G401.6 (cell line): Measurements from ENCODE around the gene NAT8.
"Not testable (repeated sequence)": the region's sequence is repeated elsewhere in the genome, so short reads cannot be mapped to it uniquely, and the experiment has no call there.

Experiments
- FAIRE-seq: peaks from 2 replicates; lab custom pipeline; 2012; peaks lifted over from hg19 to GRCh38; lab: Jason Lieb, UNC

The NAT8 gene

GRCh38 chr2:73642338-73643018, at the start of gene NAT8:
TSS of gene NAT8 (minus strand) at chr2:73642422. CDS start at chr2:73641628, 794 bp downstream.
- FAIRE-seq, result no peak

- FAIRE-seq, result peak; percentile 85
Observed at GRCh38 chr2:73690372-73691088, 48.3 kb upstream of the NAT8 start.

GRCh38 chr2:73688494-73688893, 46.3 kb upstream of the NAT8 start:
- FAIRE-seq, result not testable (repeated sequence)

GRCh38 chr2:73685764-73686438, 43.7 kb upstream of the NAT8 start:
- FAIRE-seq, result no peak

GRCh38 chr2:73684905-73685304, 42.7 kb upstream of the NAT8 start:
- FAIRE-seq, result not testable (repeated sequence)

GRCh38 chr2:73684325-73684724, 42.1 kb upstream of the NAT8 start:
- FAIRE-seq, result not testable (repeated sequence)

- FAIRE-seq, result not testable (repeated sequence)
Observed at GRCh38 chr2:73679951-73680571, 37.8 kb upstream of the NAT8 start.

DNA sequence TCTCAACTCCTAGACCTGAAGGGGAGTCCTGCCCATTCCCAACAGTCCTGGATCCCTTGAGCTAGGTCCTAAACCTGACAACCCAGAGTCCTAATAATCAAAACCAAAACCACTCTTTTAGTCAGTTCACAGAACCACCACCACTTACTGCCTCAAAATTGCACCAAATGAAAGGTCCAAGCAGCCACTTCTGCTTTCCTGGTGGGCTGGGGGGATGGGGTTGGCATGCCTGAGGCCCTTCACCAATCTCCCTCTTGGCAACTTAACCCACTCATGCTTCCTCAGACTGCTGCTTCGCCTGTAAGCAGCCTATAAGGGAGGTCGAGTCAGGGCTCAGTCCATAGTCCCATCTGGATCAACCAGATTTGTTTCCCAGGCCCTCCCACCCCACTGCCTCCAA, 37.0 kb upstream of the NAT8 start:
- not testable (repeated sequence) for FAIRE-seq

DNA sequence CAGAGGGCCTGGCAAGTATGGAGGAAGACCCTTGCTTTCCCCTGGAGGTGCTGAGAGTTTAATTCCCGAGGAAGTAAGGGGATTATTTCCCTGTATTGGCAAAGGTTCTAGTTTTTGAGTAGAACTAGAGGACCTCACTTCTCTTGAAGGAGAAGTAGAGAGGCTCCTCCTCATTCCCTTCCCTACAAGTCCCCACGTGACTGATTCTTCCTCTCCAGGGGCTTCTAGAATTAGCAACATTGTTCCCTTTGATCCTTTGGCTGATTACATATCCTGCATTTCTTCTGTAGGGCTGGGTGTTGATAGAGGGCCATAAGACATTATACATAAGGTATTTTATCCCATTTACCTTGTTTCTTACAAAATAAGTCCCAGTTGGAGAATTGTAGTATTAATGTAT, 35.8 kb upstream of the NAT8 start:
- not testable (repeated sequence) for FAIRE-seq

- FAIRE-seq, result not testable (repeated sequence)
Observed at GRCh38 chr2:73676211-73676610, 34.0 kb upstream of the NAT8 start.

GRCh38 chr2:73674696-73675157, 32.5 kb upstream of the NAT8 start:
- FAIRE-seq, result not testable (repeated sequence)

DNA sequence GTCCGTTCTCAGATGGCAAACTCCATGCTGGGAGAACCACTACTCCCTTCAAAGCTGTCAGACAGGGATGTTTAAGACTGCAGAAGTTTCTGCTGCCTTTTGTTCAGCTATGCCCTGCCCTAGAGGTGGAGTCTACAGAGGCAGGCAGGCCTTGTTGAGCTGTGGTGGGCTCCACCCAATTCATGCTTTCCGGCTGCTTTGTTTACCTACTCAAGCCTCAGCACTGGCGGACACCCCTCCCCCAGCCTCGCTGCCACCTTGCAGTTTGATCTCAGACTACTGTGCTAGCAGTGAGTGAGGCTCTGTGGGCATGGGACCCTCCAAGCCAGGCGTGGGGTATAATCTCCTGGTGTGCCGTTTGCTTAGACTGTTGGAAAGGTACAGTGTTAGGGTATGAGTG, 27.8 kb upstream of the NAT8 start:
- FAIRE-seq, result not testable (repeated sequence)

GRCh38 chr2:73667239-73667638, 25.0 kb upstream of the NAT8 start:
- FAIRE-seq, result not testable (repeated sequence)

- FAIRE-seq, result no peak
Observed at GRCh38 chr2:73654175-73654574, 12.0 kb upstream of the NAT8 start.

GRCh38 chr2:73652348-73652747, 10.1 kb upstream of the NAT8 start:
- FAIRE-seq, result no peak

- no peak for FAIRE-seq
Observed at GRCh38 chr2:73651591-73652230, 9.5 kb upstream of the NAT8 start.

- not testable (repeated sequence) for FAIRE-seq
Observed at GRCh38 chr2:73647690-73648089, 5.5 kb upstream of the NAT8 start.

GRCh38 chr2:73641767-73642062, 507 bp downstream of the NAT8 start:
- no peak for FAIRE-seq

DNA sequence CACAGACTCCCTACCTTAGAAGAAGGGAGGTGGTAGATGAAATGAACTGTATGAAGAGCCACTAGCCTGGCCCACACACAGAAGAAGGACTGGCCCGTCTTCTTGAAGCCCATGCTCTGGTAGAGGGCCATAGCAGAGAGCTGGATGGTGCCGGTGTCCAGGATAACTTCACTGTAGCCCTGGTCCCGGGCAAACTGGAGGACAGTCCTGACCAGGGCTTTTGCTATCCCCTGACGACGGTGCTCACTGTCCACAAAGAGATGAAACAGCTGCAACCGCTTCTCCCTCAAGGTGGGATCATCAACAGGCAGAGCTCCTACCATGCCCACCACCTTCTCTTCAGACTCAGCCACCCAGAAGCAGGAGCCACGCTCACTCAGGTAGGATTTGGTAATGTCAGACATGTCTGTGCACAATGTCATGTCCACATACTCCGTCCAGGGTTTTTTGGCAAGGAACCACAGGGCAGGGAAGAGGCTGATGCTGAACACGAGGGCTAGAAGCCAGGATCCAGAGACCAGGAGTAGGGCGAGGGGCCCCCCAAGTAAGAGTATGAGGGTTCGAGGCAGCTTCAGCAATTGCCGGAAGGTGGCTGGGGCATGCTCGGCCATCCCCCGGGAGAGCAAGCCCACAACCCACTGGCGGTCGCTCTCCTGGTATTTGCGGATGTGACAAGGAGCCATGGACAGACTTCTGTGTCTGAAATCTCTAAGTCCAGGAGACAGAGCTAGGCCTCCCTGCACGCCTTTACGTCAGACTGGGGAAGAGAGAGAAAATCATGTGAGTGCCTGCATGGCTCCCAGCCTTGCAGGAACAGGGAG, 1.1 kb downstream of the NAT8 start:
- no peak for FAIRE-seq

DNA sequence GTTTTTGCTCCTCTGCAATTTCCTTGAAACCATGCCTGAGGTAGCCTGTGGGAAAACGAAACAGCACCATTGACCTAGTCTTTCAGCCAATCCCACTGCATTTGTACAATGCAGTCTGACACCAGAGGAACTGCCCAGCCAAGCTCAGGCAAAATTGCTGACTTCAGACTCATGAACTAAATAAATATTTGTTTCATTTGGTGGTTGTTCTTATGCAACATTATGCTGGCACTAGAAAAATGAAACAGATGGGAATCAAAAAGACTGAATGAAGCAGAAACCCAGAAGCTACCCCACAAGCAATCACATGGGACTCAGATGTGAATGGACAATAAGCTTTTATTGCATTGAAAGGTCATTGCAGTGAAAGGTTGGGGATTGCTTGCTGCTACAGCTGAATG, 1.7 kb downstream of the NAT8 start:
- no peak for FAIRE-seq

DNA sequence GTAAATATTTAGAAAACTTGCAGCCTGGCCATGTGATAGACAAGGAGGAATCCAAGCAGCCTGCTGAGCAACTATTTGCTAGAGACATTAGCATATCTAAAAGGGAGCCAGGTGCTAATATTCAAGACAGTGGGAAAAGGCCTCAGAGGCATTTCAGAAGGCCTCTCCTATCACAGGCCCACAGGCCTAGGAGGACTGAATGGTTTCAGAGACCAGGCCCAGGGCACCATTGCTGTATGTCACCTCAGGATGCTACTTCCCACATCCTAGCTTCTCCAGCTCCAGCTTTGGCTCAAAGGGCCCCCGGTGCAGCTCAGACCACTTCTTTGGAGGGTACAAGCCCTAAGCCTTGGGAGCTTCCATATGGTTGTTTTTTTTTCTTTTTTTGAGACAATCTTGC, 3.8 kb downstream of the NAT8 start:
- FAIRE-seq, result no peak
